NOMO-1 treated with dmso at 0.1 percent for 144 hours (cell line): ENCODE data around the gene AMPD3.
A peak's percentile ranks its signal among the peaks of the same experiment; 100 is the strongest.

ENCODE experiments used
- DNase-seq: peaks from one replicate; lab custom pipeline; 2025; ENCODE audit not compliant: unreplicated experiment; lab: John Stamatoyannopoulos, UW

The AMPD3 gene

DNA sequence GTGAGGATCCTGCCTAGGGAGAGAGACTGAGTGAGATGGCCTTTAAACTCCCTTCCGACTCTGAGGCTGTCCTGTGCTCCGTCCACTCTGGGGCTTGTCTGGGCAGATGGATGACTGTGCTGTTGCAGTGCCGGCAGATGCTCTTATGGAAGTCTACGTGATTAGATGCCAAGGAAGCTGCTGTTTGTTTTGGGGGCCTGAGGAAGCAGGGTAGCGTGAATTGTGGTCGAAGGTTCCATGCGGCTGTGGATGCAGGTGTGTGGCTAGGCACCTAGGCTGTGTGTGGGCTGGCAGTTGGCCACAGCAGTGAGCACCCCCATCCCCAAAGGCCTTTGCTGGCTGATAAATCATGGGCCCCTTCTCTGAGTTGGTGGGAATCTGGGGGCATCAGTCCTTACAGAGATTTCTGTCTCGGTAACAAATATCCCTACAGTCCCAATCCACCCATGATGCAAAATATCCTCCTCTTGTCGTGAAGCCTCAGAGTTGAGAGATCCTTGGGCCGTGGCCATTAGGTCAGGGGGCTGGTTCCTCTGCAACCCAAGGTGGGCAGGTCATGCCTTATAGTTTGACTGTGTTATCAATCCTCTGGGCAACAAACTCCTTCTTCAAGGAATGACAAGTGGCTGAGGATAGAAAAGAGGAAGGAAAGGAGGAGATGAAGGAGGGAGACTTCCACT is 31.2 kb downstream of the AMPD3 start:
- no peak for DNase-seq

DNA sequence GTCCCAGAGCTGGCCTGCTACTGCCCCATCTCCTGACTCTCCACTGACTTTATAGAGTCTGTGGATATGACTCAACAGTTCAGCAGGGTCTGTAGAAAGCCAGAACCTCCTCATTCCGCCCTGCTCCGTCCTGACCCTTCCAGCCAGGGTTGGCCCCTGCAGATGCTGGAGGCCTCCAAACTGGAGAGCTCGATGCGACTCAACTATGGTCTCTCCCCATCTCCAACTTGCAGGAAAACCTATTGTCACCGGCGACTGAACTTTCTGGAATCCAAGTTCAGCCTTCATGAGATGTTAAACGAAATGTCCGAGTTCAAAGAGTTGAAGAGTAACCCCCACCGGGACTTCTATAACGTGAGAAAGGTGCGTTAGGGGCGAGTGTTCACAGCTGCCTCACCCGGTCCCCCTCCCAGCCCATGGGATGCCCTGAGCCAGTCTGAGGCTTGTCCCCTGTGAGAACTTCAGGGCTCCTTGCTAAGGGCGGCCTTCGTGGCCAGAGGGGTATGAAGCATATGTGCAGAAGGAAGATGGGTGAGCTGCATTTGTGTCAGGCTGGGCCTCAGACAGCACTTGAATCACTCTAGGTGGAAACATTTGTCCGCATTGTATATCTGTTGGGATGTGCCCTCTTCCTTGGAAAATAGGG is 32.1 kb downstream of the AMPD3 start:
- no peak for DNase-seq

GRCh38 chr11:10488121-10488933 is 33.3 kb downstream of the AMPD3 start:
- DNase-seq, result no peak

GRCh38 chr11:10488934-10489691 is 34.0 kb downstream of the AMPD3 start:
- no peak for DNase-seq

DNA sequence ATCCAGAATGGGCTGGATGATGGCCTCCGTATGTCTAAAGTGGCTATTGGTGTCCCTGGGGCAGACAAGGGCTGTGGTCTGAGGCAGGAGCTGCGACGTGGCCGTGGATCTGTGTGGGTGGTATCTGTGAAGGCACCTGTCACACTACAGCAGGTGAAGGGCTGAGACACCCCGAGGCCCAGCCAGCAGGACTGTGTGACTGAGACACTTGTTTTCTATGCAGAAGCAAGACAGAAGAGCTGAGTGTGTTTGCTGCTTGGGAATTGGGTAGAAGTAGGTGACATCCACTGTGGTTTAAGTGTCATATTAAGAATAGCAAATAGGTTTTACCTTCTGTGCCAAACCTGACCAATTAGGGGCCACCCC is 35.0 kb downstream of the AMPD3 start:
- DNase-seq, result no peak

GRCh38 chr11:10490398-10491241 is 35.6 kb downstream of the AMPD3 start:
- DNase-seq, result no peak

DNA sequence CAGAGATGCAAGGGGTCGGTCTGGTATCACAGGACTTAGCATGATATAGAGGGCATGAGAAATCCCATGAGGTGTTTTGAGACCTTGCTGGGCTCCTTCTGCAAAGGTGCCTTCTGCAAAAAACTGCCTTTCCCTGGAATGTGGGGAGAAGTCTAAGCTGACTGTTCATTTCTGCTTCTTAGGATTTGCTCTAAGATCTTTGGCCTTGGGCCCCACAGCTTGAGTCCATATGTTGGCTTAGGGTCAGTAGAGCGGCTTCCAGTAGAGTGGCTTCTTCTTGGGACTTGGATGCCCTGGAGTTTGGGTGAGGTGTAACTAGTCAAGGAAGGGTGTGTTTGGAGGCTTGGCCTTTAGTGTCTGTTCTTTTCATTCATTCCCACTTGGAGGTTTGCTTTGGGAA is 37.0 kb downstream of the AMPD3 start:
- DNase-seq, result no peak

DNA sequence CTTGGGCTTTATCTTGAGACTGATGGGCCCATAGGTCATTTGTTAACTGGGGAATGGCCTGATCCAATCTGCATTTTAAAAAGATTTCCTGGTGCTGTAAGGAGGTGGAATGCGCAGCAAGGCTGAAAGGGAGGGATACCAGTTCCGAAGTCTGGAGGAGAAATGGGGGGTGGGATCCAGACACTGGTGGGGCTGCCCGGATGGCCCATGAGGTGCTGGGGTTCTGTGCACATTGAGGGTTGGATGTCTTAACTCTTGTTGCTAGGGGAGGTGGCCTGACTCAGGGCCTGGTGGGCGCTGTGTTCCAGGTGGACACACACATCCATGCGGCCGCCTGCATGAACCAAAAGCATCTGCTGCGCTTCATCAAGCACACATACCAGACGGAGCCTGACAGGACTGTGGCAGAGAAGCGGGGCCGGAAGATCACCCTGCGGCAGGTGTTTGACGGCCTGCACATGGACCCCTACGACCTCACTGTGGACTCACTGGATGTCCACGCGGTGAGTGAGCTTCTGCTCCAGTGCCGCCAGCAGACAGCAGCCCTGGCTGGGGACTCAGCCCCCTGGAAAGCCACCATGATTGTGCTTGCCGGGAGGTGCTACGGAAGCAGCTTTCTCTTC is 38.1 kb downstream of the AMPD3 start:
- no peak for DNase-seq

- no peak for DNase-seq
These were observed 39.8 kb downstream of the AMPD3 start for GRCh38 chr11:10494636-10495463.

DNA sequence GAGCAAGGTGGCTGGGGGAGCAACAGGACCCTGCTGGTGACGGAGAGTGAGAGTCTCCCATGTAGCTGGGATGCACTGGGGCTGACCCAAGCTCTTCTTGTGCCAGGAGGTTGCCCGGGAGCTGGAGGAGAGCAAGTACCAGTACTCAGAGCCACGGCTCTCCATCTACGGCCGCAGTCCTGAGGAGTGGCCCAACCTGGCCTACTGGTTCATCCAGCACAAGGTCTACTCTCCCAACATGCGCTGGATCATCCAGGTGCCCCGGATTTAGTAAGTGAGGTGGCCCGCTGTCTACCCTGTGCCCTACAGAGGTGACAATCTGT is 40.4 kb downstream of the AMPD3 start:
- DNase-seq, result no peak

DNA sequence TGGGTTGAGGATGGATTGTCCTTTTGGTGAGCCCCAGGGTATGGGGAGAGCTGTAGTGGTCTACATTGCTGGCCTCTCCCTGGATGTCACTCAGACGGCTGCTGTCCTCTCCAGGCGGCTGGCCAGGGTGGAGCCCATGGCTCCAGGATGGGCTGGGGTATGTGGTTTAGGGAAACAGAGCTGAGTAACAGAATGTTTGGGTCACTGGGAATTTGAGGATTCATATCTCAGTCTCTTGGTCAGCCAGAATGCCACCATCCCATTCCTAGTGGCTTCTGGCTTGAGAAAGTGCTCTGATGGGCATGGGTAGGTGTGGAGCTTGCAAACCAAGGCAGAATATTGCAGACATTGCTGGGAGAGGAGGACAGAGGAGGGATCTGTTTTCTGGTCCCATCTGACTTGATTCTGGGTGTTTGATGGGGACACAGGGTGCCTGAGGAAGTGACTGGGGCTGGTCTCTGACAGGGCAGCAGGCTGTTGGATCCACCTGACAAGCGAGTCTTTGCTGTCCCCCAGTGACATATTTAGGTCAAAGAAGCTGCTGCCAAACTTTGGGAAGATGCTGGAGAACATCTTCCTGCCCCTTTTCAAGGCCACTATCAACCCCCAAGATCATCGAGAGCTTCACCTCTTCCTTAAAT is 41.4 kb downstream of the AMPD3 start:
- DNase-seq, result no peak

DNA sequence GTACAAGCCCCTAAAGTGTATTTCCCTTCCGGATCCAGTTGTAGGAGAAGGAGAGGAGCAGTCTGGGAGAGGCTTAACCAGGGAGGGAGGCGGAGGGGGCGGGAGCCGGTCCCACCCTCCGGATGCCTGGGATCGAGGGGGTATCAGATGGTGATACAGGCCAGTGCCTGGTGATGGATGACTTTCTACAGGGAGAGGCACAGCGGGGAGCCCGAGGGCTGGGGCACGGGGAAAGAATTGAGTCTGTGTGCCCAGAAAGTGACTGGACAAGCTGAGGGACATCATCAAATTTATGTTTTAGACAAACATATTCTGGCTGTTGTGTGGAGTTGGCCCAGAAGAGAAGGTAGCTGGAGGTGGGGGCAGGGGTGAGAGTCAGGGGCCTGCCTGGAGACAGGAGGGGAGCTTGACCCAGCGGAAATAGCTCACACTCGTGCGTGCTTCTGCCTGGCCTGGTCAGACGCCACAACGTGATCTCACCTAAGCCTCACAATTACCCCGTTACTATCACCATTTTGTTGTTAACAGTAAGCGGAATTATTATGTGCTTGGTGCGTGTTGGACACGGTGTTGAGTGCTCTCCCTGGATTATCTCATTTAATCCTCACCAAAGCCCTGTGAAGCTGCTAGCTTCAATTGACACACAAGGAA is 42.4 kb downstream of the AMPD3 start:
- DNase-seq, result no peak

DNA sequence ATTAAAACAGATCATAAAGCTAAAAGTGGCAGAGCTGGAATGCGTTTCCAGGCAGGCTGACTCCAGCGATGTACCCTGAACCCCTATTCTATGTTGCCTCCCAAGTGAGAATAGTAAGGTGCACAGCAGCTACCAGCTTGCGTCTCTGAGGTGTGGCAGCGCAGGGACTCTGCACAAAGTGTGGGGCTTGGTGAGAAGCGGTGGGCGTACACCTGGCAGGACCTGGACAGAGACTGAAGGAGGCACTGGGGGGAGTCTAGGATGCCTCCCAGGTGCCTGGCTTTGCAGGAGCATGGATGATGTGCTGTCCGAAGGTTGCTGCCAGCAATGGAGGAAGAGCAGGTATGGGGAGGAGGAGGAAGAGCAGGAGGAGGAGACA is 42.9 kb downstream of the AMPD3 start:
- DNase-seq, result no peak

DNA sequence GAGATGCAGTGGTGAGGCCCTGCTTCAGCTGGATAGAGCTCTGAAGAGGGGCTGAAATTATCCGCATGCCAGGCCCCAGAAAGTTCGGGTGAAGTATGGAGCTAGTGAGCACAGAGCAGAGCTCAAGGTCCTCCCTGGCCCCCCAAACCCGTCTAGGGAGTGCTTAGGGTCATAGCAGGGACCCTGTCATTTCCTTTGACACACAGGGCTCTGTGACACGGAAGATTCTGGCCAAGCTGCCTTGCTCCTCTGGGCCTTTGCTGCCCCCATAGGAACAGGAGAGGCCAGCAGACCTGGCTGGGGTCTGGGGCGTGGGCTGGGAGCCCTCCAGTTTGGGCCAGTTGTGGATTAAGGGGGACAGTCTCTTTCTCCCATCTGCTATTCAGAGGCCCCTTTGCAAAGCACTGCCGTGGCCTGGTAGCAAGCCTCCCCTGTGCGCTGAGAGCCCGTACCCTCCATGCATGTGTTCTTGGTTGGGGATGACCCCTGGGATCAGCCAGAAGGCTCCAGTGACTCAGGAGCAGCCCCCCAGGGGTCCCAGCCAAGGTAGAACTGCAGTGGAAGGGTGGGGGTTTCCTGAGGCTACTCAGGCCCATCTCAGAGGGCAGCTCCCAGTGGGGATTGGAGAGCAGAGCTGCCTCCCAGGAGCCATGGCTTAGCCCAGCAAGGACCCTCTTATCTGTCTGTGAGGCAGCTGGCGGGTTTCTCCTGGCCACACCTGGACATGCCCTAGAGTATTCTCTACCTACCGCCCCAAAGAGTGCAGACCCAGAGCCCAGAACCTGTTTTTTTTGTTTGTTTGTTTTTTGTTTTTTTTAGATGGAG is 43.6 kb downstream of the AMPD3 start:
- no peak for DNase-seq

GRCh38 chr11:10499452-10499851 is 44.4 kb downstream of the AMPD3 start:
- DNase-seq, result peak; percentile 46

- DNase-seq, result no peak
These were observed 45.0 kb downstream of the AMPD3 start for GRCh38 chr11:10499874-10500601.
